GM12801 (cell line): ENCODE results near the gene TUBB.

ENCODE experiments used
- TF ChIP-seq, protein P1 (sequence below): IDR thresholded peaks from one replicate; pipeline ENCODE4 v1.5.1; 2011; ENCODE audit warnings: control low read depth; ENCODE audit not compliant: insufficient read length; ENCODE audit errors: extremely low read depth

Gene TUBB

DNA sequence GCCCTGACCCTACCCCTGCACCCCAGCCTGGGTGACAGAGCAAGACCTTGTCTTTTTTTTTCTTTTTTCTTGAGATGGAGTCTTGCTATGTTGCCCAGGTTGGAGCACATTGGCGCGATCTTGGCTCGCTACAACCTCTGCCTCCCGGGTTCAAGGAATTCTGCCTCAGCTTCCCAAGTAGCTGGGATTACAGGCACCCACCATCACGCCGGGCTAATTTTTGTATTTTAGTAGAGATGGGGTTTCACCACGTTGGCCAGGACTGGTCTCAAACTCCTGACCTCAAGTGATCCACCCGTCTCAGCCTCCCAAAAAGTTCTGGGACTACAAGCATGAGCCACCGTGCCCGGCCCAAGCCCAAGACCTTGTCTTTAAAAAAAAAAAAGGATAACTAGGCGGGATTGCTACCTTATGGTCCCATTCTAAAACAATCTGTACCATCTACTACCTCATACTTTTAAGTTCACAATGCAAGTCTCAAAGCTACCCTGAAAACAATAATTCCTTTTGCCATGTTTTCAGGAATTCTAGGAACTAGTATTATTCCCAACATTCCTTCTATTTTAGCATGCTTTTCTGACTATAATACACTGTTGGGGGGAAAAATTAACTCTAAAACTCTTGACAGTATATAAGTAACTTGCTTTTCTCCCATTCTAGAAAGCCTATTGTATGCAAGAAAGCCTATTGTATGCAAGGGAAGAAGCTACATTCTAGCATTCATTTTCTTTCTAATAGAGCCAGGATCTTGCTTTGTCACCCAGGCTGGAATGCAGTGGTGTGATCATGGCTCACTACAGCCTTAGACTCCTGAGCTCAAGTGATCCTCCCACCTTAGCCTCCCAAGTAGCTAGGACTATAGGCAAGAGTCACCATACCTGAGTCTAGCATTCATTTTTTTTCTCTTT lies 6.6 kb downstream of the TUBB start:
- TF ChIP-seq, protein P1, sequence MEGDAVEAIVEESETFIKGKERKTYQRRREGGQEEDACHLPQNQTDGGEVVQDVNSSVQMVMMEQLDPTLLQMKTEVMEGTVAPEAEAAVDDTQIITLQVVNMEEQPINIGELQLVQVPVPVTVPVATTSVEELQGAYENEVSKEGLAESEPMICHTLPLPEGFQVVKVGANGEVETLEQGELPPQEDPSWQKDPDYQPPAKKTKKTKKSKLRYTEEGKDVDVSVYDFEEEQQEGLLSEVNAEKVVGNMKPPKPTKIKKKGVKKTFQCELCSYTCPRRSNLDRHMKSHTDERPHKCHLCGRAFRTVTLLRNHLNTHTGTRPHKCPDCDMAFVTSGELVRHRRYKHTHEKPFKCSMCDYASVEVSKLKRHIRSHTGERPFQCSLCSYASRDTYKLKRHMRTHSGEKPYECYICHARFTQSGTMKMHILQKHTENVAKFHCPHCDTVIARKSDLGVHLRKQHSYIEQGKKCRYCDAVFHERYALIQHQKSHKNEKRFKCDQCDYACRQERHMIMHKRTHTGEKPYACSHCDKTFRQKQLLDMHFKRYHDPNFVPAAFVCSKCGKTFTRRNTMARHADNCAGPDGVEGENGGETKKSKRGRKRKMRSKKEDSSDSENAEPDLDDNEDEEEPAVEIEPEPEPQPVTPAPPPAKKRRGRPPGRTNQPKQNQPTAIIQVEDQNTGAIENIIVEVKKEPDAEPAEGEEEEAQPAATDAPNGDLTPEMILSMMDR, result no peak

DNA sequence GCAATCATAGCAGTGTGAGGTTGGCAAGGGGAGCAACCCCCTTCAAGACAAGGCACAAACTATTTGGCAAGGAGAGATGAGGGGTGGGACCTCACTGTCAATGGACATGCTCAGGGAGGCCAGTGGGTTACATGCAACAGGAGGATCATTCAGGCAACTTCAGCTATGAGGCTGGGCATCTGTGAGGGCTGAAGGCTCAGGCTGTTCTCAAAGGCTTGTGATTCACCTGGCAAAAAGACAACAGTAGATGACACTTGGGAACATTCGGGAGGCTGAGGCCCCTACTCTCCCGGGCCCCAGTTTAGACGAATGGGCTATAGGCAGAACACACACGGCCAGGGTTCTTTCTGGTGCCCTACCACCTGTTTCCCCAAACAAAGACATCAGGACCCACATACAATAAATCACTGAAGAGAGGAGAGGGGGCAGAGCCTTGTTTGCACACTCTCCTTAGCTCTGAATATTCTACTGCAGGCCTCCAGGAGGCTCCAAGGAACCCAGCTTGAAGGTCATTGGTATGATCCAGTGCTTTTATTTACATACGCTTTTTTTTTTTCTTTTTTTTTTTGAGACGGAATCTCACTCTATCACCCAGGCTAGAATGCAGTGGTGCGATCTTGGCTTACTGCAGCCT lies 7.9 kb downstream of the TUBB start:
- TF ChIP-seq, protein P1, result no peak

DNA sequence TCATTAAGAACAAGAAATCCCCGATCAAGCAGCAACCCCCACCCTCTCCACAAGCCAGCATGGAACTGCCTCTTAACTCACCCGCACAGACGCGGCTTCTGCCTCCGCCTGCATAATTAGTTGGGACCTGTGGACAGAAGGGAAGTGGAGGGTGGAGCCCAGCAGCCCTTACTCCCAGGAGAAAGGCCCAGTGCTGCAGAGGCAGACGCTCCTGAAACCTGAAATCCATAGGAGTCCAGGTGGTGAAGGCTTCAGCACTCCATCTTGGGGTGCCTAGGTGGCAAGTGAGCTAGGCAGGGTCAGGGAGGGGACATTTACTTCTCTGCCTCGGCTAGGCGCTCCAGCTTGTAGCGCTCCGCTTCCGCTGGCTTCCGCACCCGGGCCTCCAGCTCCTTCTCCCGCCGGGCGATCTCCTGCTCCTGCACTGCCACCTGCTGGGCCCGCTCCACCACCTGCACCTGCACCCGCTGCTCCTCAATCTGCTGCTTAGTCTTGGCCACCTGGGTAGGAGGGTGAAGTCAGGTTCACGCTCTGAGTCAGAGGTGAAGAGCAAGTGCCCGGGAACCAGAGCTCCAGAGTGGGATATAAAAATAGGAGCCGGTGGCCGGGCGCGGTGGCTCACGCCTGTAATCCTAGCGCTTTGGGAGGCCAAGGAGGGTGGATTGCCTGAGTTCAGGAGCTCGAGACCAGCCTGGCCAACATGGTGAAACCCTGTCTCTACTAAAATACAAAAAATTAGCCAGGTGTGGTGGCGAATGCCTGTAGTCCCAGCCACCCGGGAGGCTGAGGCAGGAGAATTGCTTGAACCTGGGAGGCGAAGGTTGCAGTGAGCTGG lies 10.7 kb downstream of the TUBB start:
- TF ChIP-seq, protein P1, result no peak

DNA sequence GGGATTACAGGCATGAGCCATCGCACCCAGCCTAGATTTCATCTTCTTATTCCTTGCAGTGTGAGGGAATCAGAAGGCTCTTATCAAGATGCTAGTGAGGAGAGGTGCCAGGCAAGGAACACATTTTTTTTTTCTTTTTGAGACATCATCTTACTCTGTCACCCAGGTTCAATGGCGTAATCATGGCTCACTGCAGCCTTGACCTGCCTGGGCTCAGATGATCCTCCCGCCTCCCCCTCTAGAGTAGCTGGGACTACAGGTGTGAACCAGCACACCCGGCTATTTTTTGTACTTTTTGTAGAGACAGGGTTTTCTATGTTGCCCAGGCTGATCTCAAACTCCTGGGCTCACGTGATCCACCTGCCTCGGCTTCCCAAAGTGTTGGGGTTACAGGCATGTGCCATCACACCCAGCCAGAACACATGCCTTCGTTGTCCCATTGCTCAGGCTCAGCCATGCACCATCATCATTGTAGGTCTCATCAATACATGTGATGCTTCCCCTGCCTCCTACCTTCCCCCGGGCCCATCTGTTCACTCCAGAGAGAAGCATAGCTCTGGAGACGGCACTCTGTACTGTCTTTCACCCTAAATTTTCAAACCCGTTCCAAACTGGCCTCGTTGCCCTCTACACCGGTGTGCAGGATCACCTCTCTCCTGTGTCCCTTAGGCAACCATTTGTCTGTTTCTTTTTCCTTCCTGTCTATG lies 12.2 kb downstream of the TUBB start:
- TF ChIP-seq, protein P1, result no peak

DNA sequence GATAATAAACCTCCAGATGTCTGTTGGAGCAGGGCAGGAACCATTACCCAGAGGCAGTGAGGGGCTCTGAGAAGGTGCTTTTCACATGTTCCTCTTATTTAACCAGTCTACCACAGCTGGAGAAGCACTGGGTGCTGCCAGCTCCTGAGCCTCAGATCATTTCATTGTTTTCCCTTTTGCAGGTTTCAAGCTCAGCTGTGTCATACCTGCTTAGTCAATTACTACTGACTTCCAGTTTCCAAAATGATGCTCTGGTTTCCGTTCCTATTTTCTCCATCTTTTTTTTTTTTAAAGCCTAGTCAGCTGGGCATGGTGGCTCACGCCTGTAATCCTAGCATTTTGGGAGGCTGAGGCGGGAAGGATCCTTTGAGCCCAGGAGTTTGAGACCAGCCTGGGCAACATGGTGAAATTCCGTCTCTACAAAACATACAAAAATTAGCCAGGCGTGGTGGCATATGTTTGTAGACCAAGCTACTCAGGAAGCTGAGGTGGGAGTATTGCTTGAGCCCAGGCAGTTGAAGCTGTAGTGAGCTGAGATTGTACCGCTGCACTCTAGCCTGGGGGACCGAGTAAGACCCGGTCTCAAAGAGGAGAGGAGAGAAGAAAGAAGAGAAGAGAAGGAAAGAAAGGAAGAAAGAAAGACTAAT lies 15.6 kb downstream of the TUBB start:
- TF ChIP-seq, protein P1, result no peak

DNA sequence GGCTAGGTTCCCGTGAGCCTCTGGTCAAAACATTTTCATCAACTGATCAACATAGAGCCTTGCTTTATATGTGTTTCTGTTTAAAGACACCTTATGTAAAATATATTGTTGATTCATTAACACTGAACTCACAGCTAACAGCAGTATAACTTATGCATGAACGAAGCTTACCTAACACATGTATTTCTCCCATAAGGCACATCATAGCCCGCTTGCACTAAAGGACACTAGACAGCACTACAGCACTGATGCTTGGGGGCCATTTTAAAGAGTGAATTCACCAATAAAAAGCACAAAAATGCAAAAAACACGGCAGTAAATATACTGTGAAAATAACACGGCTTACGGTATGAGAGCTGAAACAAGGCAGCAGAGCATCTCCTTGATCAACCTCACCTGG lies 18.4 kb downstream of the TUBB start:
- TF ChIP-seq, protein P1, result no peak
